Measurements from ENCODE around the gene SLC38A10.

The SLC38A10 gene

DNA sequence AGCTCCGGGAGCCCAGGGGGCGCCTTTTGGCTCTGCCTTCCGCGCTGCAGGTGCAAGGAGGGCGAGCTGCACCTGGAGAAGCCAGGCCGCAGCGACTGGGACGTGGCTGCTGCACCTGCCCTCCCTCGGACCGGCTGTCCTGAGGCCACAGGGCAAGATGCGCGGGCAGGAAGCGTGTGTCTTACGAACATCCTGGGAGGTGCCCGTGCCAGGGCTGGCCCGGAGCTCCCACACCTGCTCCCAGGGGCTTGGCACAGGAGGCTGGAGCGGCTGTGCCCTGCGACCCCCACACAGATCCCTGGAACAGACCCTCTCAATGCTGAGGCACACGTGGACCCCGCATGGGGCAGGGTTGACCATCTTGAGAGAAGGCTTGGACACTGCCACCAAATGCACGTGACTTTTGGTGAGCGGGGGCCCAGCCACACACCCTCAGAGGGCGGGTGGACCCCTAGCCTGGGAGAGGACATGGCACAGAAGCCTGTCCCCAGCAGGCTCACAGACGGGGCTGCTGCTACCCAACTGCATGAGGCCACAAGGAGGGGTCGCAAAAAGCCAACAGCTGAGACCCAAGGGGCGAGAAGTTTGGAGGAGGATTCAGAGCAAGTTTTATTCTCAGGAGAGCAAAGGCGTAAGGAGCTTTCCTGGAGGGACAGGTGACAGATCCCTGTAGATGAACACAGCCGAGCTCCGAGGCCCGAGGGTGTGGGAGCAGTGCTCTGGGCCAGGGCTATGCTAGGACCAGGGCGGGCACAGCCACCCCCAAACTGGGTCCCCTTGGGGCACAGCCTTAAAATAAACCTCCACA is 44.6 kb downstream of the SLC38A10 start:
- no peak overlapping the region for H4K8ac ChIP-seq (ENCODE audit: low read depth, low read length)
- H4K12ac ChIP-seq (ENCODE audit: low read depth, low read length), result no peak overlapping the region
- no peak overlapping the region for H3K27ac ChIP-seq (ENCODE audit: low read depth, low read length)
- H3K18ac ChIP-seq (ENCODE audit: low read length), result no peak overlapping the region
- H2BK12ac ChIP-seq (ENCODE audit: low read length), result no peak overlapping the region
- no peak overlapping the region for H2AFZ ChIP-seq (ENCODE audit: insufficient read depth, low read length, poor library complexity)
- H4K91ac ChIP-seq (ENCODE audit: low read depth, low read length), result no peak overlapping the region
- DNase-seq, result no peak
- H3K36me3 ChIP-seq (ENCODE audit: control insufficient read depth in 1 of 2, insufficient read depth in 2 of 2, low read length in 2 of 2), result peaks cover 34 to 46% of the 10 kb centered on the region in 2 experiments
- H3K4ac ChIP-seq (ENCODE audit: low read depth, low read length), result no peak overlapping the region
- no peaks in the 10 kb centered on the region for H3K79me2 ChIP-seq (ENCODE audit: control insufficient read depth, insufficient read depth, low read length, poor library complexity)
- no peaks in the 10 kb centered on the region for H3K27me3 ChIP-seq (ENCODE audit: insufficient read depth, low read length)
- no CpG with 5 or more reads among the region's 31 CpGs for WGBS (ENCODE audit: extremely low coverage, insufficient coverage, insufficient read length)
- H3K4me1 ChIP-seq (ENCODE audit: control insufficient read depth in 1 of 2, insufficient read depth in 2 of 2, low read length in 2 of 2), result peaks cover 0 to 2% of the 10 kb centered on the region in 2 experiments
- H3K9me3 ChIP-seq (ENCODE audit: insufficient read depth, low read depth, low read length), result peaks cover 7% of the 10 kb centered on the region
- no peak overlapping the region for H3K14ac ChIP-seq (ENCODE audit: low read length)
- no peak overlapping the region for H2AK5ac ChIP-seq (ENCODE audit: low read length)
- no peak overlapping the region for H3K4me2 ChIP-seq (ENCODE audit: low read length)
- H3K79me1 ChIP-seq (ENCODE audit: low read length), result no peaks in the 10 kb centered on the region
- H3K9ac ChIP-seq (ENCODE audit: low read length), result no peak overlapping the region
- H2BK5ac ChIP-seq (ENCODE audit: low read depth, low read length, poor library complexity), result no peak overlapping the region
- H3K4me3 ChIP-seq (ENCODE audit: low read depth, low read length), result no peak overlapping the region
- H3K23ac ChIP-seq (ENCODE audit: low read length), result no peak overlapping the region
- no peak overlapping the region for H2BK120ac ChIP-seq (ENCODE audit: insufficient read depth, low read length, poor library complexity)

DNA sequence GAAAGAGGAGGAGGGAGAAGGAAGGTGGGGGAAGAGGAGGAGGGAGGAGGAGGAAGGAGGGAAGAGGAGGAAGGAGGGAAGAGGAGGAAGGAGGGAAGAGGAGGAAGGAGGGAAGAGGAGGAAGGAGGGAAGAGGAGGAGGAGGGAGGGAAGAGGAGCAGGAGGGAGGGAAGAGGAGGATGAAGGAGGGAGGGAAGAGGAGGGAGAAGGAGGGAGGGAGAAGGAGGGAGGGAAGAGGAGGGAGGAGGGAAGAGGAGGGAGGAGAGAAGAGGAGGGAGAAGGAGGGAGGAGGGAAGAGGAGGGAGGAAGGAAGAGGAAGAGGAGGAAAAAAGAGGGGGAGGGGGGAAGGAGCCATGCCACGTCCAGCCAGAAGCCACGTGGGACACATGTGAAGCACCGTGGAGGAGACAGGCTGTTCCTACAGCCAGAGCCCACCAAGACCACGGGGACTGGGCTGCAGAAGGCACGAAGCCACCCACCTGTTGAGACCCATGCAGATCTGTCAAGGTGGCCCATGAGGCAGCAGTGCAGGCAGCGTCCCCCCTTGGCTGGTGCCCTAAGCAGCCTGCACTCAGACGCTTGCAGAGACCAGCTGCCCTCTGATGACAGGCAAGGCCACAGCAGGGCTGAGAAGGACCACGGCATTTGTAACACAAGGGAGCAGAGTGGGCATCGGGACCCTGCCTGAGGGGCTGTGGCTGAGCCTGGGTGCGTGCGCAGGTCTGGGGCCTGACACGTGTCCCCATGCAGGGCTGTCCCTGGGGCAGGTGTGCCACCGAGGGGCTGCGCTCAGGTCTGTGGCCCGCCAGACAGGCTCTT is 45.7 kb downstream of the SLC38A10 start:
- H3K79me2 ChIP-seq (ENCODE audit: control insufficient read depth, insufficient read depth, low read length, poor library complexity), result no peaks in the 10 kb centered on the region
- no CpG with 5 or more reads among the region's 15 CpGs for WGBS (ENCODE audit: extremely low coverage, insufficient coverage, insufficient read length)

DNA sequence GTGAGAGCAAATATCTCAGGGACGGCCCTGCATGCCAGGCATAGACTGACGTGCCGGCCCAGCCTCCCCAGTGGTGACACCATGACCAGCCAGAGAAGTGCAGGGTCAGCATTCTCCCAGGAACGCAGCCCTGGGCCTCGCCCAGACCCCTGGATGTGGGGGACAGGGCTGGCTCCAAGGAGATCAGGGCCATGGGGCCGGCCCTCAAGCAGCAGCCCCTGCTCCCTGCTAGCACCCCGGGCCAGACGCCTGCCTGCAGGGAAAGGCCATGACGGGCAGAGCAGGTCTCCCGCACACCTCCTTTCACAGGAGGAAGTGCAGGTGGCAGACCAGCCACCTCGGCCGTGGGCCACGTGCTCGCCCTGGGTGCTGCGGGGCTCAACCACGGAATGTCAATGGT is 46.5 kb downstream of the SLC38A10 start:
- no peak overlapping the region for H2BK12ac ChIP-seq (ENCODE audit: low read length)
- H3K18ac ChIP-seq (ENCODE audit: low read length), result no peak overlapping the region
- no peak overlapping the region for H4K91ac ChIP-seq (ENCODE audit: low read depth, low read length)
- peaks cover 34 to 45% of the 10 kb centered on the region in 2 experiments for H3K36me3 ChIP-seq (ENCODE audit: control insufficient read depth in 1 of 2, insufficient read depth in 2 of 2, low read length in 2 of 2)
- H3K14ac ChIP-seq (ENCODE audit: low read length), result no peak overlapping the region
- no peaks in the 10 kb centered on the region for H3K27me3 ChIP-seq (ENCODE audit: insufficient read depth, low read length)
- H2BK120ac ChIP-seq (ENCODE audit: insufficient read depth, low read length, poor library complexity), result no peak overlapping the region
- H3K4ac ChIP-seq (ENCODE audit: low read depth, low read length), result no peak overlapping the region
- no peak overlapping the region for H2AFZ ChIP-seq (ENCODE audit: insufficient read depth, low read length, poor library complexity)
- H3K79me2 ChIP-seq (ENCODE audit: control insufficient read depth, insufficient read depth, low read length, poor library complexity), result no peaks in the 10 kb centered on the region
- peak in 1 of 2 donors; percentile 41 for DNase-seq
- H3K4me1 ChIP-seq (ENCODE audit: control insufficient read depth in 1 of 2, insufficient read depth in 2 of 2, low read length in 2 of 2), result peaks cover 5 to 10% of the 10 kb centered on the region in 2 experiments
- no peak overlapping the region for H3K9ac ChIP-seq (ENCODE audit: low read length)
- H3K4me2 ChIP-seq (ENCODE audit: low read length), result no peak overlapping the region
- H4K8ac ChIP-seq (ENCODE audit: low read depth, low read length), result no peak overlapping the region
- no peak overlapping the region for H4K12ac ChIP-seq (ENCODE audit: low read depth, low read length)
- no peak overlapping the region for H2AK5ac ChIP-seq (ENCODE audit: low read length)
- H3K9me3 ChIP-seq (ENCODE audit: insufficient read depth, low read depth, low read length), result peaks cover 5% of the 10 kb centered on the region
- H2BK5ac ChIP-seq (ENCODE audit: low read depth, low read length, poor library complexity), result no peak overlapping the region
- no peak overlapping the region for H3K23ac ChIP-seq (ENCODE audit: low read length)
- H3K79me1 ChIP-seq (ENCODE audit: low read length), result no peaks in the 10 kb centered on the region
- WGBS (ENCODE audit: extremely low coverage, insufficient coverage, insufficient read length), result no CpG with 5 or more reads among the region's 16 CpGs
- no peak overlapping the region for H3K4me3 ChIP-seq (ENCODE audit: low read depth, low read length)
- H3K27ac ChIP-seq (ENCODE audit: low read depth, low read length), result no peak overlapping the region

More for the DNA sequence above, 45.7 kb downstream of the SLC38A10 start:
- Histone ChIP-seq H3K79me1 (ENCODE audit: low read length) (no peaks in the 10 kb centered on the region), H2AK5ac (ENCODE audit: low read length) (no peak overlapping the region), H4K12ac (ENCODE audit: low read depth, low read length) (no peak overlapping the region), H3K27ac (ENCODE audit: low read depth, low read length) (no peak overlapping the region), H2AFZ (ENCODE audit: insufficient read depth, low read length, poor library complexity) (no peak overlapping the region), H3K9me3 (ENCODE audit: insufficient read depth, low read depth, low read length) (peaks cover 7% of the 10 kb centered on the region), H2BK12ac (ENCODE audit: low read length) (no peak overlapping the region), H3K4me1 (ENCODE audit: control insufficient read depth in 1 of 2, insufficient read depth in 2 of 2, low read length in 2 of 2) (peaks cover 1 to 8% of the 10 kb centered on the region in 2 experiments), H3K36me3 (ENCODE audit: control insufficient read depth in 1 of 2, insufficient read depth in 2 of 2, low read length in 2 of 2) (peaks cover 34 to 45% of the 10 kb centered on the region in 2 experiments), H4K91ac (ENCODE audit: low read depth, low read length) (no peak overlapping the region), H3K9ac (ENCODE audit: low read length) (no peak overlapping the region), H4K8ac (ENCODE audit: low read depth, low read length) (no peak overlapping the region), H3K4ac (ENCODE audit: low read depth, low read length) (no peak overlapping the region), H3K4me2 (ENCODE audit: low read length) (no peak overlapping the region), H3K4me3 (ENCODE audit: low read depth, low read length) (no peak overlapping the region), H3K18ac (ENCODE audit: low read length) (no peak overlapping the region), H3K14ac (ENCODE audit: low read length) (no peak overlapping the region), H2BK5ac (ENCODE audit: low read depth, low read length, poor library complexity) (no peak overlapping the region), H3K27me3 (ENCODE audit: insufficient read depth, low read length) (no peaks in the 10 kb centered on the region), H3K23ac (ENCODE audit: low read length) (no peak overlapping the region), H2BK120ac (ENCODE audit: insufficient read depth, low read length, poor library complexity) (no peak overlapping the region)
- DNase-seq, result no peak

DNA sequence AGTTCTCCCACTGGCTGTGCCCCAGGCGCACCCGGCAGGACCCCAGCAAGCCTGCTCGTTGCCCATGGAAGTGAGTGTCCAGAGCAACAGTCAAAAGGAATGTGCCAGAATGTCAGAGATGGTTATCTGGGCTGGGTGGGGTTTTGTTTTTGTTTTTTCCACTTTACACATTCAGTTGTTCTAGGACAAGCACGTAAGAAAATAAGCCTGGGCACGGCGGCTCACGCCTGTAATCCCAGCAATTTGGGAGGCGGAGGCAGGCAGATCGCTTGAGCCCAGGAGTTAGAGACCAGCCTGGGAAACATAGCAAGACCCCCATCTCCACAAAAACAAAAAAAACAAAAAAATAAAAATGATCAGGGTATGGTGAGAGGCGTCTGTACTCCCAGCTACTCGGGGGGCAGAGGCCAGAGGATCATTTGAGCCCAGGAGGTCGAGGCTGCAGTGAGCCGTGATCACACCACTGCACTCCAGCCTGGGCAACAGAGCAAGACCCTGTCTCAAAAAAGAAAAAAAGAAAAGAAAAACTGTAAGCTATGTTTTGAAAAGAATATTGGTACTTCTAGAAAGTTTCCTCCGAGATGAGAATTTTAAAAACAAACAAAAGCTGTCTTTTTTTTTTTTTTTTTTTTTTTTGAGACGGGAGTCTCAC is 47.6 kb downstream of the SLC38A10 start:
- Histone ChIP-seq H2AFZ (ENCODE audit: insufficient read depth, low read length, poor library complexity) (no peak overlapping the region), H3K79me1 (ENCODE audit: low read length) (no peaks in the 10 kb centered on the region), H3K14ac (ENCODE audit: low read length) (no peak overlapping the region), H3K23ac (ENCODE audit: low read length) (no peak overlapping the region), H2AK5ac (ENCODE audit: low read length) (no peak overlapping the region), H3K4me1 (ENCODE audit: control insufficient read depth in 1 of 2, insufficient read depth in 2 of 2, low read length in 2 of 2) (peaks cover 5 to 10% of the 10 kb centered on the region in 2 experiments), H3K79me2 (ENCODE audit: control insufficient read depth, insufficient read depth, low read length, poor library complexity) (no peaks in the 10 kb centered on the region), H3K4me3 (ENCODE audit: low read depth, low read length) (no peak overlapping the region), H3K9me3 (ENCODE audit: insufficient read depth, low read depth, low read length) (peaks cover 3% of the 10 kb centered on the region), H4K12ac (ENCODE audit: low read depth, low read length) (no peak overlapping the region), H3K36me3 (ENCODE audit: control insufficient read depth in 1 of 2, insufficient read depth in 2 of 2, low read length in 2 of 2) (peaks cover 28 to 39% of the 10 kb centered on the region in 2 experiments), H3K27ac (ENCODE audit: low read depth, low read length) (no peak overlapping the region), H3K4ac (ENCODE audit: low read depth, low read length) (no peak overlapping the region), H2BK5ac (ENCODE audit: low read depth, low read length, poor library complexity) (no peak overlapping the region), H2BK12ac (ENCODE audit: low read length) (no peak overlapping the region), H2BK120ac (ENCODE audit: insufficient read depth, low read length, poor library complexity) (no peak overlapping the region), H3K4me2 (ENCODE audit: low read length) (no peak overlapping the region), H4K91ac (ENCODE audit: low read depth, low read length) (no peak overlapping the region), H4K8ac (ENCODE audit: low read depth, low read length) (no peak overlapping the region), H3K18ac (ENCODE audit: low read length) (no peak overlapping the region), H3K27me3 (ENCODE audit: insufficient read depth, low read length) (no peaks in the 10 kb centered on the region), H3K9ac (ENCODE audit: low read length) (no peak overlapping the region)
- no CpG with 5 or more reads among the region's 15 CpGs for whole genome bisulfite sequencing (ENCODE audit: extremely low coverage, insufficient coverage, insufficient read length)
- peak; percentile 56 to 72 for DNase-seq
